SW 1271 (cell line): ENCODE data around the gene RBM43.

Experiments used
- DNase-seq, 2 experiments: peaks; one replicate each; lab custom pipeline; 2025; lab: John Stamatoyannopoulos, UW

The RBM43 gene

GRCh38 chr2:151217343-151217742 is 44.3 kb downstream of the RBM43 start:
- no peak for DNase-seq

GRCh38 chr2:151207100-151207499 is 54.6 kb downstream of the RBM43 start:
- no peak for DNase-seq

GRCh38 chr2:151206446-151206968 is 55.2 kb downstream of the RBM43 start:
- DNase-seq = no peak

- no peak for DNase-seq
Observed at GRCh38 chr2:151205571-151205970, 56.1 kb downstream of the RBM43 start.

GRCh38 chr2:151204756-151205155 is 56.9 kb downstream of the RBM43 start:
- no peak for DNase-seq

- DNase-seq = no peak
Observed at GRCh38 chr2:151200844-151201243, 60.8 kb downstream of the RBM43 start.

- DNase-seq = no peak
Observed at GRCh38 chr2:151200277-151200676, 61.4 kb downstream of the RBM43 start.

GRCh38 chr2:151198645-151199044 is 63.0 kb downstream of the RBM43 start:
- DNase-seq = no peak
